NCI-H2196 treated with DMSO at 0.1 percent for 48 hours (cell line): ENCODE measurements around the gene ESRRG.
"Not testable (repeated sequence)": the region's sequence is repeated elsewhere in the genome, so short reads cannot be mapped to it uniquely, and the experiment has no call there.

Experiments used
- DNase-seq: peaks from one replicate; lab custom pipeline; 2025; ENCODE audit not compliant: unreplicated experiment; lab: John Stamatoyannopoulos, UW

Gene ESRRG

DNA sequence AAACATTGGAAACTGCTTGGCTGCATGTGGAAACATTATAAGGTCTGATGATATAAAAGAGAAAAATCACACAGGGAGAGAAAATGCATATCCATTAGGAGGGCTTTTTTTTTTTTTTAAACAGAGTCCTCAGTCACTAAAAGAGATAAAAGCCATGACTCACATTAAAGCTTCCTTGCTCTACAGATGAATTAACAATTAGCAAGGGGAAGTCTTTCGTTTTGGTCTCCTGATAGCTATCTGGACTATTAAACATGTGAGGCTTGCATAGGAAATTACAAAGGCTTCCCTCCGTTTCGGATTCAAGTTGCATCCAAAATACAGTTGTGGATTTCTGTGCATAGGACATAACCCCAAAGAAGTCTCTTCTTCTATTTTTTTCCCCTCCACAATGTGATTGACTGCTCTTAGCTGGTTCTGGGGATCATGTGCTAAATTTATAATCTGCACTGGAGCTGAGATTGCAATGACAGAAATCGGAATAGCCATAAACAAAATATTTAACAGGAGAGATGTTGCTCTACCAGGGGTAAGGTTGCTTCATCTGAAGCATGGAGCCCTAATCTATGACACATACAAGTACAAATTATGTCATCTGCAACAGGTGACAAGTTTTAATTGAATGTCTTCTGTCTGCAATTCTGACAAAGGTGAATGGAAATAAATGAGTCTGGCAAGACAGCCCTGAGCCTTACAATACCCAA is 146.8 kb downstream of the ESRRG start:
- no peak for DNase-seq

DNA sequence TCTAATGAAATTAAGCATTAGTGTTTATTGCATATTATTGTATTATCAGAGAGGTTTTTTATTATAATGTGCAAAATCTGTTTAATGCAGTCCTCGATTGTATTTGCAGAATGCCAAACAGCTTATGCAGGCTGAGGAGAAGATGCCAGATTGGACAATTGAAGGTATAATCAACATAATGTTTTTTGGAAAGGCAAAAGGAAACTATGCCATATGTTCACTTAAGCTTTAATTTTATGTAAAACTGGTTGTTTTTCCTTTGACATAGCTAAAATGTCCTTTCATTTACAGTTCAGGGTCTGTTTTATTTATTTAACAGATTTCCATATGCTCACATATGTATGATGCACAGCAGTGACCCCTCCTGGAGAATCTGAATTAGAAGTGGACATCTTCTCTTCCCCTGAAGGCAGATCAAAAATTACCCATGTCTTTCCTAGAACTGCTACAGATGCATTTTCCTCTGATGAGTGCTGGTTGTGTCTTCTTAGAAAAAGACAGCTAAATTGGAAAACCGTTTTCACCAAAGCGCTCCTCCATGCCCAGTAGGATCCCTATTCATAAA is 156.5 kb downstream of the ESRRG start:
- no peak for DNase-seq

DNA sequence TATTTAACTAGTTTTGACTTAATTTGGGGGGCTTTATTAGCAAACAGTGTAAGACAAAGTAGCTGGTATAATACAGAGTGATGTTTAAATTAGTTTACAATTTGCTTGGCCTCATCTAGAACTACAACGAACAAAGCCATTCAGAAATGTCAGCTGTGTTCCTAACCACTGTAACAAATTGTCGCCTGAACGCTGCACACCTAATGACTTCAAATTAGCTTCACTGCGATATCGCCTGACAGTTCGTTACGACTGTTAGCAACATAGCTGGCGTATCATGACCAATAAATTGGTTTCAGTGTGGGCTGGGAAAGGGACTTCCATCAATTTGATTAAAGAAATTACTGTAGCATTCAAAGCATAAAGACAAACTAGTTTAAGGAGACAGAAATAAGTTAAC is 160.1 kb downstream of the ESRRG start:
- no peak for DNase-seq

DNA sequence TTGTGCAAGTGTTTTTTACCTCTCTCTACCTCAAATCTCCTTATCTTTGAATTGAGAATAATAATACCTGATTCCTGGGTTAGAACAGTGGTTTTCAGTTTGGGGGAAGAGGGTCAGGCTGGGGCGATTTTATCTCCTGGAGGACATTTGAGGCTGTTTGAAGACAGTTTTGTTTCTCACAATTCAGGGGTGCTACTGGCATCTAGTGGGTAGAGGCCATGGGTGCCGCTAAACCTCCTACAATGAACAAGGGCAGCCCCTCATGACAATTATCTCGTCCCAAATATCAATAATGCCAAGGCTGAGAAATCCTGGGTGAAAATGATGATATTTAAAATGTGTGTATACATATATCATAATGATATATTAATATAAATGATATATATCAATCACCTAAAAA is 160.8 kb downstream of the ESRRG start:
- no peak for DNase-seq

DNA sequence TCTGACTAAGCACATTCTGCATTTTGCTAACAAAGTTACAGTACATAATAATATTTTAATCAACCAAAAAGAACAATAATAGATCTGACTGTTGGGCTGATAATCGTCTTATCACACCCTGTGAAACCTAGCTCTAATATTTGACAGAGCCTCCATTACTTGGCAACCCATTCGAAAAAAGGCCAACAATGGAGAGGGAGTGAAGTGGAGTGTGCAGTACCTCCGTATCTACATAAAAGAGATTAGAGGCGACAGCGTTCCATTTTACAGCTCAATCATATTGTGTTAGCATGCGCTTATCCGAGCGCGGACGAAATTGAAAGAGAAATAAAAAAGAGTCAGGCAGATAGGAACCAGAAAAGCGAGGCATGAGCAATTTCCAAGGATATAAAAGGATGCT is 162.7 kb downstream of the ESRRG start:
- DNase-seq, result no peak

DNA sequence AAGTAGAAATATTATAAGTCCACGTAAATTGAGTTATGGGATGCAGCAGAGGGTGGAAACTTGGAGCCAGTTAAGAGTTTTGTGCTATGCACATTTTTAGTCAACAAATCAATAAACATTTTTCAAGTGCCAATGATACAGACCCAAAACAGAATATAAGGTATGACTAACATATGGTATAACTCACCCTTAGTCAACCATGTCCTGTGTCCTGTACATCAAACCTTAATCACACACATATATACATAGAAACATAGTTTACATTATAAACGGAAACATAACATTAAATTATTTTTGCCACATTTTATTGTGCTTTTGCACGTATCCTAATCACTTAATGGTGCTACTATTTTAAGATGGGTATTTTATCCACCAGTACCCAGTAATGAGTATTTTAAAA is 163.9 kb downstream of the ESRRG start:
- DNase-seq, result no peak

DNA sequence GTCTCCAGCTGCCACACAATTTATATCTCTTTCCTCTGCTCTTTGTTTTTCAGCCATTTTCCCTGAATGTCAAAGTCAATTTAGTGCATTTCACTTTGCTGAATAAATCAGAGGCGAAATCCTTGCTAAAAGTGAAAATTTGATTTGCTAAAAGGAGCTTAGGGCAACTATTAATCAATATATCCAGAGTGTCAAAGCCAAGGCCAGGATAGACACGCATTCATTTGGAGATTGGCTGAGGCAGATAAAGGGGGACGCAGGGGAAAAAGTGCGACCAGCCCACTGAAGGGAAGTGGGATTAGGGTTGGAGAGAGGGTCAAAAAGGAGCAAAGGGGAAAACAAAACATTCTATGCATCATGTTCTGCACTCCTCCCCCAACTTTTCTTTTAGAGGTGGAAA is 167.6 kb downstream of the ESRRG start:
- no peak for DNase-seq

DNA sequence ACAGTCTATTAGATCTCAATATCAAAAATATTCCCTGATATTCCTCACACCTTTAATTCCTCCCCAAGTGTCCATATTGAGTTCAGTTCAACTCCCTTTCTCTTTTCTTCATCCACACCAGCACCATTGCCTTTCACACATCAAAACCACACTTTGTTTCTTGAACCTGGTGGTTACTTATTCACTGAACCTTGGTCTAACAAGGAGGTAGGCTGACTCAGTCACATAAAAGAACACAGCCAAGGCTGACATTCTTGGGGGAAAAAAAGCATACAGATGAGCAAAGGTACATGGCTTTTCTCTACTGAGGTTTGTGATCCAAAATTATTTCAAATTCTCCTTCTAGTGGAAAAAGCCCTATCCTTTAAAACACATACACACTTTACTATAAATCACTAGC is 168.3 kb downstream of the ESRRG start:
- no peak for DNase-seq

DNA sequence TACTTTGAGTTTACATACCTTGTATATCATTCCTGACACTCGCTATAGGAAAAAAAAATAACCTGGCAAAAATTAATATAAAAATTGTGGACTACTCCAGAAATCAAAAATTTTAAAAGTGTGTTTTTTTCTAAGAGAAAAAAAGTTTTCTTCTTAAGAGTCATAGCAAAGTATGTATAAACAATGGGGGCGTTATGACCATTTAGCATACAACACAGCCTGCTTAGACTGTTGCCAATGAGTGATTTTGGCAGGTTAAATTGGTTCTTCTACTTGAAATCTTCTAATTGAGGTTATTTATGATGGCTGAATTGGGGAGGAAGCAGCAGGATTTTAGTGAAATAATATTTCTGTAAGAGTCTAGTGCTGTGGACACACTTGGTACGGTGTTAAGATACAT is 169.5 kb downstream of the ESRRG start:
- no peak for DNase-seq

DNA sequence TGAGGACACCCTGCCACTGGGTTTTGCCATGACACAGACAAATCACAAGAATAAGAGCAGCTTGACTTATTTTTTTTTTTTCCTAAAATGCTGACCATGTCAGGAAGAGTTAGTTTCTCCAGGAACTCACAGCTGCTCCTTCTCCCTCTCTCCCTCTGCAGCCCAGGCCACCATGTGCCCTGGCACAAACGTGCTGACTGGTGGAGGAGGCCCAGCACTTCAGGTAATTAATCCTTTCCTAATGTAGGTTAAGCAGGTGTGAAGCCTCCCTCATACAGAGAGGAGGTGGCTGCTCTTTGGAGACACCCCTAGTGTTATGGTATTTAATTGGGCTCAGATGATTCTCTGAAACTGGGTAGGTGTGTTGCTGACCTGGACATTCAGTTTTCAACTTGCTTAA is 170.2 kb downstream of the ESRRG start:
- DNase-seq, result no peak

DNA sequence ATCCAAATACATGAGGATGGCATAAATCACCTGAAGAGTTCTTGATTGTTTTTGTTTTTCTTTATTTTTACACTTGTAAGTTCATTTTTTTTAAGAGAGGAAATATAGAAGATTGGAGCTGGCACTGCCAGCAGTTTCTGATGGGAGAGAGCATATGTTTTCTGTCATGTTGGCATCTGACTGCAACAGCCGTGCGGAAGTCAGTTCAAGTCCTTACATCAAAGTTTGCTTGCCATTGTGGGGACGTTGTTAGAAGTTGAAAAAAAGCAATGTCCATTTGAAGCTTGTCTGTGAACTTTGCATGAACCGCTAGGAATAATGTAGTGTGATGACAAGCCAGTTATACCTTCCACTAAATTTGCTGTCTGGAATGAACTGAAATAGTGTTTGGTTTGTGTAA is 173.4 kb downstream of the ESRRG start:
- DNase-seq, result no peak

DNA sequence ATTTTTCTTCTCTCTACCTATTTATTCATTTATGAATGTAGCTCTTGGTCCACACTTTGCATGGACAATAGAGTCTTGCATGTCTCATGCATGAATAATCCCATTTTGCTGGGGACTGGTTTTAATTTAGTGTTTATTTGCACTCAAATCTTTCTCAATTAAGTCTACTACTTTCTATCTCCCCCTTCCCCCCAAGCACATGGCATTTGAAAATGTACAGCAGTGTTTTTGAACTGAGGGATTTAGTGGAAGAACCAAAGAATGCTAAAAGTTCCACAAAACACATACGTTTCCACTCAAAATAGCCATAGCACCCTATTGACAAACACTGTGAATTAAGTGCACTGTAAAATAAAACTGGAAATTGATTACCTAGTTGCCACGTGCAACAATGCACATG is 180.5 kb downstream of the ESRRG start:
- no peak for DNase-seq

DNA sequence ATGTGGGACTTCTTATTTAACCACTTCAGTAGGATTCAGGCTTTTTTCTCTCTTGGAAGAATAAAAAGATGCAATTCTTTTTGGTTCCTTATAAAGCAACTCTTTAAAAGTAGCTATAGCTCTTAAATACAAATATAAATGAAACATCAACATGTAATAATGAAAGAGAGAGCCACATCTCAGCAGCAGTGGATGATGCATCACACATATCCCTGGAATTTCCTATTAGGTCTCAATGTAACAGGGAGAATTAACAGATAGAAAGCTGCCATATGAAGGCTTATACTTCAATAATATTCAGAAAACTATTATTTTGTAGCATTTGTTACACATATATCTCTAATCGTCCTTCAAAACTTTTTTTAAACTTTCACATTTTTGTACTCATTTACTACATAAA is 181.0 kb downstream of the ESRRG start:
- no peak for DNase-seq

DNA sequence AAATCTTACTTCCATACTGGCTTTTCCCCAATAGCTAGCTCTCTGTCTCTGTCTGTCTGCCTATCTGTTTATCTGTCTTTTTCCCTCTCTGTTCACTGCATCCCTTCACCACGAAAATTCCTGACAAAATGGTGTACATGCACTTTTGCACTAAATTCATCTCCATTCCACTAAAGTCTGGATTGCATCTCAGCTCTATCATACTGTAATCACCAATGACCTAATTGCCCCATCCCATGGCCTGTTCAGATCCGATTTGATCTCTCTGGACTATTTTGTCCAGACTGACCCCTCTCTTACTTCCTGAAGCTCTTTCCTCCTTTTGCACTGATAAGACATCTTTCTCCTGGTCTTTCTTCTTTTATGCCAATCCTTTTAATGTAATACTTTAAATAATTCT is 187.5 kb downstream of the ESRRG start:
- DNase-seq, result no peak

DNA sequence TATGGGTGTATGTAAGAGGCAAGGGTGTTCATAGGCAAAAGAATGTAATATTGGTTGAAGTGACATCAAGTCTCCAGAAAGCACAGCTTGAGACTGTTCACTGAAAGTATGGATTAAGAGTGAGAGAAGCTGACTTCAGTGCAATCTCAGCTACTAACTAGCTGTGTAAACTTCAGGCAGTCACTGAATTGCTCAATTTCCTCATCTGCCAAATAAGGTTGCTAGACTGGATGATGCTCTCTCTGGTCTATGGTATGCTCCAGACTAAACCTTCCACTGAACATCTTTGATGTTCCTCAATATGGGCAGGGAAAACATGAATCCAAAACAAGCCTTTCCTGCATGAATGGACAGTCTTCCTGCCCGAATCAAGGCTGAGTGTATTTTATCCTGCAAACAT is 188.2 kb downstream of the ESRRG start:
- no peak for DNase-seq

DNA sequence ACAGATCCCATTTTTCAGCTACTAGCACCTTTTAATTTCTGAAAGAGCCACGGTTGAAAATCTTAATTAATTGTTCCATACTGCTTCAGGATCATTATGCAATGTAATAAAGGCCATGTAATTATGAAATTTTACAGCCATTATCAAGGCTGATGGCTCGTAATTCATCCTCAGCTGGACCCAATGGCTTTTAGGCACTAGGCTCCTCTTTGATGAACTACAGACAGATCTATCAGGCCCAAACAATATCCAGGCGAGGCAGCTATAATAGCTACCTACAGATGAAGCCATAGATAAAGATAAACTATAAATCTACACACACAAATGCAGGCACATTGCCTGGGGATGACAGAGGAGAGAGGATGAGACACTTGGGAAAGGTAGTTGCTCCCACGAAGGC is 189.5 kb downstream of the ESRRG start:
- DNase-seq, result no peak

DNA sequence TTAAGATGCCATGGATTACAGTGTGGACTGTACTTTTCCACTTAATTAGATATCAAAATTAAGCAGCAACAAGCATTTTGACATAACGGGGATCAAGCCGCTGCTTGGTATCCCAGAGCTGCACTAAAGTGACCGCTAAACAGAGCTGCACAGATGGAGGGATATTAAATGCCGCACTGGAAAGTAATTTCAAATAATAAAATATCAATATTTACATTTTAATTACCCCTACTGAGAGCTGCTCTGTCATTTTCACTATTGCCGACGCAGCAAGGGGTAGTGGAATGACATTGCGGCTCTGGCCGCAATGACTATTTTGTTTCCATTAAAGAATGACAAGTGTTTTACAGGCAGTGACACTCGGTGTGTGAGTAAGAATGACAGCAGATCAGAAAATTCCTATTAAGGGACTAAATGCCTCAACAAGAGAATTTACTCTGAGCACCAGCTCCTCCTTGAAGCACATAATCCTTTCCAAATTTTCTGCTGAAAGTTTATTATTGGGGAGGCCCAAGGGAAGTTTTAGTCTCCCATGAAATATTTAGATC is 190.9 kb downstream of the ESRRG start:
- no peak for DNase-seq

DNA sequence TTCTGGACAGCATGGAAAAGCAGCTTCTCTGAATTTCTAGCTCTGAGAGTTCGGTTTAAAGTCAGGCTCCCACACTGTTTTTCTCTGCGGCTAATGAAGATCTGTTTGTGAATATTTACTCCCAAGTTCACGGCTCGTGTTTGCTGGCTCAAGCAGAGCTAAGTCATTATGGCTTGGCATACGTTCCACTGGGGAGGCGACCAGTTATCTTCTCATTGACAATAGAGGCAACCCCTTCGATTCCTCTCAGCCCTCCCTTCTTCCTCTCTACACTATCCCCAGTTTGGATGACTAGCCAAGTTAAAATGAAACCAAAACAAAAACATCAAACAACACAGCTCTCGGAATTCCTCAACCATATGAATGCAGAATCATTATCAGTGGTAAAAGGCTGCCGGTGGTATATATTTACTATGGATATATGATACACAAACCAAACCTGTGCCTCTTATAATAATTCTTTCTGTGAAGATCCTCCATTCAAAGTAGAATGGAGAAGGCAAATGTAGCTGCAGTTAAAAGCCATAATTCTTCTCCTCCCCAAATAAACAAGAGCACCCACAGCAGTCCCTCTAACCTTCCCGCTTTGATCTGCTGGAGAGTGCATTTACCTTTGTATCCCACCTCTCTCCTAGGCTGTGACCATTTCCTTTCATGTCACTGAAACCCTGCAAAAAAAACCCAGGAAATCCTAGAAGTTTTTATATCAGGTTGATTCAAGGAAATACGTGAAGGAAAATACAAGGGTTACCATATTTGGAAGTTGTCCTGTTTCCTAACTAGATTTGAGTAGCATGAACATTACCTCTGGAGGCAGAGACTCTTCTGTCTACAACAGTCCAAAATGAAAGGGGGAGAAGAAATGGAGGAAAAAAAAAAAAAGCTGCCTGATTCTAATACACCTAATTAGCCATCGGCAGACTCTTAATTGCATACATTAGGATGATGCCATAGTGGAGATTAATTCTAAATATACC is 191.7 kb downstream of the ESRRG start:
- DNase-seq, result peak; percentile 5

DNA sequence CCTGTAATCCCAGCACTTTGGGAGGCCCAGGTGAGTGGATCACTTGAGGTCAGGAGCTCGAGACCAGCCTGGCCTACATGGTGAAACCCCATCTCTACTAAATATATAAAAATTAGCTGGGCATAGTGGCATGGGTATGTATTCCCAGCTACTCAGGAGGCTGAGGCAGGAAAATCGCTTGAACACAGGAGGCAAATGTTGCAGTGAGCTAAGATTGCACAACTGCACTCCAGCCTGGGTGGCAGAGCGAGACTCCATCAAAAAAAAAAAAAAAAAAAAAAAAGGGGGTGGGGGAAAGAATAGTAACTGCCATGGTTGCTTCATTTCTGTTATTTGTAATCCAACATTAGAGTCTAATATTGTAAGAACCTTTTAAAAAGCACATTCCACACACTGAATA is 193.4 kb downstream of the ESRRG start:
- DNase-seq, result not testable (repeated sequence)

DNA sequence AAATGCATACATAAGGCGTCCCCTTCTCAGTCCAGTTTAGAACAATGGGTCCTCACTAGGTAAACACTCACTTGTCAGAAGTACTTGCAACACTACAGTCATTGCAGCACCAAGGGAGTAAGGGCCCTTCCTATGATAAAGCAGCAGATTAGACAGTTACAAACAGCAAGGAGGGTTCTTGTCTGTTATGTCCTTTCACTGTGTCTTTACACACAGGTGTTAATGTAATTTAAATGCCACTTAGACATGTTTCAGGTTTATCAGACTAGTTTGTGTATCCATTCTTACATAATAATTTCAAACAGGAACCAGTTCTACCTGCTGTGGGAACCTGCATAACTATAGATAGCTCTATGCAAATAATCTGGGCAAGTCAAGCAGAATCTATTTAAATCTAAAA is 194.4 kb downstream of the ESRRG start:
- no peak for DNase-seq

DNA sequence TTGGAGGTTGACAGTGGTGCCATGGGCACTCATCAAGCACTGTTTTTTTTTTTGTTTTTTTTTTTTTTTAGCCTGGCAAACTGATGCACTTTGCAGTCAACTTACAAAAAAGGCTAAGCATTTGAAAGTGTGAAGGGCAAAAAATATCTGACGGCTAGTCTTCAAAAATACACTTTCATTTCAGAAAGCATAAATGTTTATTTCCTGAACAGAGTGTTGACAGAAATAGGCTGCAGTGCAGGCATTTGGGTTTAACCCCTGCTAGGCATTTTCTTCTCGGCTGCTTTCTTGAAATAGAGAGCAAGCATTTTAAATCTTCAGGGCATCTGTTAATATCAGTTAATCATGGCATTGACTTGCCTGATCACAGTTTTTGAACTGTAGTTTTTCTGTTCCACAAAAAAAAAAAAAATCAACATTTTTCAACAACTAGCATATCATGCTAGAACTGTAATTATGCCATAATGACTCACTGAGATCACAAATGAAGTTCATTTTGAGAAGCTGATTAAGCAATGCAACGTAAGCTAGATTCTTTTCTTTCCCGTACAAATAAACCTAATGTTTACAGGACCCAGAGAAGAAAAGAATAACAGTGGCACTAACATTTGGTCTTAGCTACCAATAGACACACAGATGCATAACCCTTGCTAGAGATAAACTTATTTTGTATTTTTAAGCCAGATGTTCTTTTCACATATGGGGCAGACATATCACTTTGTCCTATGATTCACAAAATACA is 199.6 kb downstream of the ESRRG start:
- no peak for DNase-seq
